GM12874 (cell line): ENCODE measurements around the gene NLRC4.

Experiments used
- TF ChIP-seq, protein P1 (sequence below): IDR thresholded peaks from 2 replicates; pipeline ENCODE4 v1.5.1; 2011; ENCODE audit warnings: low read depth, mild to moderate bottlenecking, control low read depth, low read length, moderate library complexity; ENCODE audit not compliant: insufficient read depth

The NLRC4 gene, protein sequence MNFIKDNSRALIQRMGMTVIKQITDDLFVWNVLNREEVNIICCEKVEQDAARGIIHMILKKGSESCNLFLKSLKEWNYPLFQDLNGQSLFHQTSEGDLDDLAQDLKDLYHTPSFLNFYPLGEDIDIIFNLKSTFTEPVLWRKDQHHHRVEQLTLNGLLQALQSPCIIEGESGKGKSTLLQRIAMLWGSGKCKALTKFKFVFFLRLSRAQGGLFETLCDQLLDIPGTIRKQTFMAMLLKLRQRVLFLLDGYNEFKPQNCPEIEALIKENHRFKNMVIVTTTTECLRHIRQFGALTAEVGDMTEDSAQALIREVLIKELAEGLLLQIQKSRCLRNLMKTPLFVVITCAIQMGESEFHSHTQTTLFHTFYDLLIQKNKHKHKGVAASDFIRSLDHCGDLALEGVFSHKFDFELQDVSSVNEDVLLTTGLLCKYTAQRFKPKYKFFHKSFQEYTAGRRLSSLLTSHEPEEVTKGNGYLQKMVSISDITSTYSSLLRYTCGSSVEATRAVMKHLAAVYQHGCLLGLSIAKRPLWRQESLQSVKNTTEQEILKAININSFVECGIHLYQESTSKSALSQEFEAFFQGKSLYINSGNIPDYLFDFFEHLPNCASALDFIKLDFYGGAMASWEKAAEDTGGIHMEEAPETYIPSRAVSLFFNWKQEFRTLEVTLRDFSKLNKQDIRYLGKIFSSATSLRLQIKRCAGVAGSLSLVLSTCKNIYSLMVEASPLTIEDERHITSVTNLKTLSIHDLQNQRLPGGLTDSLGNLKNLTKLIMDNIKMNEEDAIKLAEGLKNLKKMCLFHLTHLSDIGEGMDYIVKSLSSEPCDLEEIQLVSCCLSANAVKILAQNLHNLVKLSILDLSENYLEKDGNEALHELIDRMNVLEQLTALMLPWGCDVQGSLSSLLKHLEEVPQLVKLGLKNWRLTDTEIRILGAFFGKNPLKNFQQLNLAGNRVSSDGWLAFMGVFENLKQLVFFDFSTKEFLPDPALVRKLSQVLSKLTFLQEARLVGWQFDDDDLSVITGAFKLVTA

DNA sequence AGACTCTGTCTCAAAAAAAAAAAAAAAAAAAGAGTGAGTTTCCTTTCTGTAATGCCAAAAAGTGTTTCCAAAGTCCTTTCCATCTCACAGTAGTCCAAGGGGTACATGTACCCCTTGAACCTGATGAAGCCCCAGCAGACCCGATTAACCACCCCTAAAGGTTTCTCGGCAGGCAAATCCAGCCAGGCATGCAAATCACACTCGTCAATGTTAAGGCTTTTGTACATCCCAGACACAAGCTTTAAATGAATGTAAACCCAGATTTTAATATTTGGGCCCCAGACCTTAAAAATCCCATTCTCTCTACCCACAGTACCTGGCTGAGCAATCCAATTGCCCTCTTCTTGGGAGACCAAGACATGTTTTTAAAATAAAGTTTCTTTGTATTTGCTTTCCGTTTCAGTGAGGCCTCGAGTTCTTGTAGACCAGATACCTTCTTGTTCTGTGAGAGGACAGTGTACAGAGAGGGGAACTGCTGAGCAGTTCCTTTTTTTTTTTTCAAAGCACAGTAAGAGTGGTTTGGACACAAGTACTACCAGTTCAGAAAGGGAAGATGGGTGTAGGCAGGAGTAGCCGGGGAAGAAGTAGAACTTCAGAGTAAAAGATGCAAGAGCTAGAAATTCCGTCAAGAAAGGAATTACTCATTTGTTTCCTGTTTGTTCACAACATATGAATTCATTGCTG, at the start of gene NLRC4:
TSS of gene NLRC4 (minus strand) at position 465 of the 684 bp plus-strand sequence. CDS start 8,111 bp downstream, outside the sequence.
- TF ChIP-seq, protein P1, sequence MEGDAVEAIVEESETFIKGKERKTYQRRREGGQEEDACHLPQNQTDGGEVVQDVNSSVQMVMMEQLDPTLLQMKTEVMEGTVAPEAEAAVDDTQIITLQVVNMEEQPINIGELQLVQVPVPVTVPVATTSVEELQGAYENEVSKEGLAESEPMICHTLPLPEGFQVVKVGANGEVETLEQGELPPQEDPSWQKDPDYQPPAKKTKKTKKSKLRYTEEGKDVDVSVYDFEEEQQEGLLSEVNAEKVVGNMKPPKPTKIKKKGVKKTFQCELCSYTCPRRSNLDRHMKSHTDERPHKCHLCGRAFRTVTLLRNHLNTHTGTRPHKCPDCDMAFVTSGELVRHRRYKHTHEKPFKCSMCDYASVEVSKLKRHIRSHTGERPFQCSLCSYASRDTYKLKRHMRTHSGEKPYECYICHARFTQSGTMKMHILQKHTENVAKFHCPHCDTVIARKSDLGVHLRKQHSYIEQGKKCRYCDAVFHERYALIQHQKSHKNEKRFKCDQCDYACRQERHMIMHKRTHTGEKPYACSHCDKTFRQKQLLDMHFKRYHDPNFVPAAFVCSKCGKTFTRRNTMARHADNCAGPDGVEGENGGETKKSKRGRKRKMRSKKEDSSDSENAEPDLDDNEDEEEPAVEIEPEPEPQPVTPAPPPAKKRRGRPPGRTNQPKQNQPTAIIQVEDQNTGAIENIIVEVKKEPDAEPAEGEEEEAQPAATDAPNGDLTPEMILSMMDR: no peak

DNA sequence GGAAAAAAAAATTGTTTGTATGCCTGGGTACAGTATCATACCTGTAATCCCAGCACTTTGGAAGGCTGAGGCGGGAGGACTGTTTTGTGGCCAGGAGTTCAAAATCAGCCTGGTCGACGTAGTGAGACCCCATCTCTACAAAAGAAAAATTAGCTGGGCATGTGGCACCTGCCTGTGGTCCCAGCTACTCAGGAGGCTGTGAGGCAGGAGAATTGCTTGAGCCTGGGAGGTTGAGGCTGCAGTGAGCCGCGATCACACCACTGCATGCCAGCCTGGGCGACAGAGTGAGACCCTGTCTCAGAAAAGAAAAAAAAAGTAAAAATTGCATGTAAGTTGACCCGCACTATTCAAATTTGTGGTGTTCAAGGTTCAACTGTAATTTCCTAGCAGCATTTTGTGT, 45.9 kb upstream of the NLRC4 start:
- TF ChIP-seq, protein P1: no peak

DNA sequence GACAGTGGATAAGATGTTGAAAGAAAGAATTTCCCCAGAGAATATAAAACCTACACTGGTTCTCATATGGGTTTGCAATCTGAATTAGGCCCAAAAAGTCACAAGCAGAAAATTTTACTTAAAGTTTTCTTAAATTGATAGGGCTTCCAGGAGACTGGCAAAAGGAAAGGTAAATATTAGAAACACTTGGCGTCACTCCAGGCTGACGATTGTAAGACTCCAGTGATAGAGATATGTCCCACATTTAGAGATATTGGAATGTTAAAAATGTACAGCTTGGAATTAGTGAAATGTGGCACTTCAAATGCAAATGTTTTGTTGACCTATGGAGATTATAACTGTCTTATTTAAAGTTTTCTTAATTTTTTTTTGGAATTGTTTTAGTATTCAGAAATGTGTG, 27.1 kb upstream of the NLRC4 start:
- TF ChIP-seq, protein P1: no peak

DNA sequence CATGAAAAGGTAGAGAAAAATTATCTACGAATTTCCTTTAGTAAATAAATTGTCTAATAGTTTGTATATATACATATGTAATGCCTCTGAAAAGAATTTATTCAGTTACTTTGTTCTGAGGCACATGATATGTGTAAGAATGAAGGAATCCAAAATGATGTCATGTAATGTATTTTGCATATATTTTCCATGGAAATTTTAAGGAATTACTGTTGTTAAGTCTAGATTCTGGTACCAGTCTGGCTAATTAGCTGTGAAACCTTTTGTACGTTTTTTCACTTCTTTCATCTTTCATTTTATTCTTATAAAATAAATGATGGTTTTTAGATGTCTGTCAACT, 25.3 kb upstream of the NLRC4 start:
- TF ChIP-seq, protein P1: no peak

DNA sequence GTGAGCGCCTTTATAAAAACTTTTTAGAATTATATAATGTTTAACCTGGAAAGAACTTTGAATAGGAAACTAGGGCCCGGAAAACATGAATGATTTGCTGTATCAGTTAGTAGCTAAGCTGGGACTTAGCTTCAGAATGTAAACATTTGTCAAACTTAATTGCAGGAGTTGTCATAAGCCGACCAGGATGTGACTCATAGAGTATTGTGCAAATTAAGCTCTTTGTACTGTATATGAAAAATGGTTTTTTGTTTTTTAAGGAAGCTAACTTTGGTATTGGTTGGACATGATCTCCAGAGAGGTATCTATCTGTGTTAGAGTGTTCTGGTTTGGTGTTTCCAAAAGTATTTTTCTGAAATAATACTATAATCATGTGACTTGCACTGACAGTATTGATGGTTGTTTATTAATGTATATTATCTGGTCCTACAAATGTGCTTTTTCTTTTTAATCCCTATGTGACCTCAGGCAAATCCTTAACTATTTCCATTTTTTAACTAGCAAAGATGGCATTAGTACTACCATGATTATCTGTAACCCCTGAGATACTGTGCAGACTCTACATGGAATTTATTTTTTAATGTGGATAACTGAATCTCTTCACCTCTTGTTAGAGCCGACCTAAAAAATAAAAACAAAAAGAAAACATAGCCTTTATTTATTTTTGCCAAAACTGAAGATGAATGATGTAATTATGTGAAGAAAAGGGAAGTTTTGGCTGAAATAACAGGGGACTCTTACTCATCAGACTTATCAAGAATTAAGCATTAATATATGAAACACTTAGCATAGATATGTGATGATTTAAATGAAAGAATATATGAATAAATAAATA, 24.7 kb upstream of the NLRC4 start:
- TF ChIP-seq, protein P1: no peak

DNA sequence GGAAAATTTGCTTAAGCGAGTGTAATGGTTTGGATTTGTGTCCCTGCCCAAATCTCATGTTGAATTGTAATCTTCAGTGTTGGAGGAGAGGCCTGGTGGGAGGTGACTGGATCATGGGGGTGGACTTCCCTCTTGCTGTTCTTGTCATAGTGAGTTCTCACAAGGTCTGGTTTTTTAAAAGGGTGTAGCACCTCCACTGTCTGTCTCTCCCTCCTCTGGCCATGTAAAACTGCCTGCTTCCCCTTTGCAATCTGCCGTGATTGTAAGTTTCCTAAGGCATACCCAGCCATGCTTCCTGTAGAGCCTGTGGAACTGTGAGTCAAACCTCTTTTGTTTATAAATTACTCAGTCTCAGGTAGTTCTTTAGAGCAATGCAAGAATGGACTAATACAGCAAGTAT, 19.6 kb upstream of the NLRC4 start:
- TF ChIP-seq, protein P1: no peak
